GM21528 (cell line): ENCODE results near the gene LDHD.
"Not testable (repeated sequence)": the region's sequence is repeated elsewhere in the genome, so short reads cannot be mapped to it uniquely, and the experiment has no call there.

Source experiments
- ATAC-seq: cut with Tn5 transposase; IDR thresholded peaks from one replicate; pipeline ENCODE4 v1.9.1; 2021; ENCODE audit warnings: mild to moderate bottlenecking, moderate library complexity; ENCODE audit not compliant: unreplicated experiment, low FRiP score

LDHD gene

DNA sequence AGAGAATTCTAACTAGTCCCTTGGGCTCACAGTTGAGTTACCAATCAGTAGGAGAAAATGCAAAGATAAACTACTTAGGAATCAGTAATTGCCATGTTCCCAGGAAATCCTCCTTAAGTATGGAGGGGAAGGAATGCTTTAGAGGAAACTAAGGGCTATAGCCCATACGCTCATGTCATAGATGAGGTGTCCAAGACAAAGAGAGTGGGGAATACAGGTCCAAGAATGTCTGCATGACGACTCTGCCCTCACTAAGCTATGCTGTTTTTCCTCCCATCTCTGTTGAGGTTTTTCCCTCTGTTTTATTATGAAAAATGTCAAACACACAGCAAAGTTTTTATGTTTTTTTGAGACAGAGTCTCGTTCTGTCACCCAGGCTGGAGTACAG is 16.0 kb downstream of the LDHD start:
- ATAC-seq, result no peak

DNA sequence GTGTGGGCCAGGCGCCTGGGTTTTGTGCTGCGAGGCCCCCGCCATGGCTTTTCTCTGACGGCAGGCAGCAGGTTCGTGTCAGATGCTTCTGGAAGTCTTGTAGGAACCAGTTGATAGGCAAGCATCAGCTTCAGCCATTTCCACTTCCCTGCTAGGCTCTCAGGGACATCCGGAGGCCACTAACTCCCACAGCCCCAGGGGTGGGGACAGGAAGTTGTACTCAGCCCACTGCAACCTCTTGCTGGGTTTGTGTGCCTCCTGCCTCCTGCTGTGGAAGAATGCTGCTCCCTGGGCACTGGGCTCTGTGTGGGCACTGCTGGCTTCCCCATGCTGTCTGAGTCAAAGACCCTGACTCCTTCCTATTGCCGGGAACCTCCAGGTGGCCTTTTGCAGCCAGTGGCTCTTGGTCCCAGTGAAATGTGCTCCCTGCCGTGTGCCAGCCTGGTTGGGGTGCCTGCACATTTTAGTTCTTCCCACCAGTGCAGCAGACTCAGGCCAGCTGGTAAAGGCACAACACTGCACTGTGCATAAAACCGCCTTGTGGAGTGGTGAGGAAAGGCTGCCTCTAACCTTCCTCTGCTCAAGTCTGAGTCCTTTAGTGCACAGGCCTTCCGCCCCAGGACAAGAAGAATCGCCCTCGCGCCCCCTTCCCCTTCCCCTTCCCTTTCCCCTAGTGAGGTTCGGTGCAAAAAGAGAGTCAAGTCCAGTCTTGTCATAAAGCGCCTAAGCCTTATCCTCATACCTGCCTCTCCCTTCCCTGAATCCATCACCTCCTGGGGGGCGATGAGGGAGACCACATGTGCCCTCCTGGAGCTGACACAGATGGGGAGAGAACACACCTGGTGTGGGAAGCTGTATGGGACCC is 16.6 kb downstream of the LDHD start:
- no peak for ATAC-seq

DNA sequence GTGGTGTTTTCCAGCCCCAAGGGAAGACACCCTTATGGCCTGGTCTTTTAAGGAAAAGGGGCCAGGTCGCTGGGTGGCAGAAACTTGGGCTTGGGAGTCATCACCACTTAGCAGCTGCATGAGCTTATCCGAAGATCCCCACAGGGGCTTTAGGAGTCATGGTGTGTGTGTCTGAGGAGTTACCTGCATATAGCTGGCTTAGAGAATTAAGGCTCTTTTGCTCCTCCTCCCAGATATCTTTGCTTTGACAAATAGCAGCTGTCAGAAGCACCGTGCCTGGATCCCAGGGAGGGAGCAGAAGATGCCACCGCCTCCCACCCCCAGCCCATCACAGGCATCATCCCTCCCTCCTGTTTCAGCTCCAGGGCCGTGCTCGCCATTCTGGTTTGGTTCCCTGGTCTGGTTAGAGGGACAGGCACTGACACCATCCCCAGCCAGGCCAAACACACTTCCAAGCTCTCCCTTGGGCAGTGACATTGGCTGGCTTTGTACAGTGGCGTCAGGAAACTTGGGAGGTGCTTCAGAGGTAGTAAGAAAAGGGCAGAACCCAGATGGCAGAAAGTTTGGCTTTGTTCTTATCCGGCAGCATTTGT is 17.4 kb downstream of the LDHD start:
- ATAC-seq, result no peak

DNA sequence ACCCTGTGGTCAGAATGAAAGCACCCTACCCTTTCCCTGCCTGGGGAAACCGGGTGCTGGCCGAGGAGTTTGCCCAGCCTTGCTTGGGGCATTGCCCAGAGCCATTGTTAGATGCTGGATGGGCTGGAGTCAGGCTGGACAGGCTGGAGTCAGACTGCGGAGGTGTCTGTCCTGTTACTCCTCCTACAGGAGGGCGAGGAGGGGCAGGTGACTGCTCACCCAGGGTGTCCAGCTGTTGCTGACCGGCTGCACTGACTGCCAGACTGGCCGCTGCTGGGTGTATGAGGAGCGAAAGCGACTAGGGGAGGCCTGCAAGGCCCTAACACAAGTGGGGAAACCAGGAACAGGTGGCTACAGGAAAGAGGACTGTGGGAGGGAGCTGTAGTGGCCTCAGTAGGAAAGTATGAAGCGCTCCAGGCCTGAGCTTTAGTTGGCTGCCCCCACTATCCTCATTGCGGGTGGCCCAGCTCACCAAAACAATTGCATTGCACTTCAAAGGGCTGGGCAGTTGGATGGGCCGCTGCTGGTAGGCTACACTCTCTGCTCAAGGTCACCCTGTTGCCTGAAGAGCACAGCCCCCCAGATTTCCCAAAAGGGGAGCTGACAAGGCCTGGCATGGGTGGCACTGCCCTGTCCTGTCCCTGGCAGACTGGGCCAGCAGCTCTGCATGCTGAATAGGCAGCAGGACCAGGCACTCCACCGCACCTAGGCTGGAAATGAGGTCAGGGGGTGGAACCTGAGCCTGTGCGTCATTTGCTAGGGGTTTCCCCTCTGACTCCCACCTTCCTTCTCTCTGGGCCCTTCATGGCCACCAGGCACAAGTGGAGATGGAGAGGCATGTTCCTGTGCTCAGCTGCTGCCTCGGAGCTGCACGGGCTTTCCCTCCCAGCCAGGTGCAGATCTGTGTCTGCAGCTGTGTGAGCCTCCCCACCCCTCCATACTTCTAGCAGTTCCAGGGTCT is 18.4 kb downstream of the LDHD start:
- ATAC-seq, result no peak

DNA sequence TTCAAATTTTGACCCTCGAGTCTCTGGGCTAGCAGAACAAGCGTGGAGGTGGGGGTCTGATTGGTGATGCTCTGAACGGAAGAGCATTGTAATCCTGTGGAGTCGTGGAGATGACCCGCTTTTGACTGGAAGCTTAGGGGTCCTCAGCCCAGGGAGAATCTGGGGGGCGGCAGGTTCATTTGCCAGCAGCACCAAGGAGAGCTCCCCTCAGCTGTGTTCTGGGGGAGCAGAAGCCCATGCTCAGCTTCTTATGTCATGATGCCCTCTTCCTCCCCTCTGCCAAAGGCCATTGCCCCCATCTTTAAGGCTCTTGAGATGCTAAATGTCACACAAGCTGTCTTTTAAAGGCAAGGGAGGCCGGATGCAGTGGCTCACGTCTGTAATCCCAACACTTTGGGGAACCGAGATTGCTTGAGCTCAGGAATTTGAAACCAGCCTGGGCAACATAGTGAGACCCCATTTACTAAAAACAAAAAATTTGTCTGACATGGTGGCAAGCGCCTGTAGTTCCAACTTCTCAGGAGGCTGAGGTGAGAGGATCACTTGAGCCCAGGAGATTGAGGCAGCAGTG is 19.3 kb downstream of the LDHD start:
- no peak for ATAC-seq

DNA sequence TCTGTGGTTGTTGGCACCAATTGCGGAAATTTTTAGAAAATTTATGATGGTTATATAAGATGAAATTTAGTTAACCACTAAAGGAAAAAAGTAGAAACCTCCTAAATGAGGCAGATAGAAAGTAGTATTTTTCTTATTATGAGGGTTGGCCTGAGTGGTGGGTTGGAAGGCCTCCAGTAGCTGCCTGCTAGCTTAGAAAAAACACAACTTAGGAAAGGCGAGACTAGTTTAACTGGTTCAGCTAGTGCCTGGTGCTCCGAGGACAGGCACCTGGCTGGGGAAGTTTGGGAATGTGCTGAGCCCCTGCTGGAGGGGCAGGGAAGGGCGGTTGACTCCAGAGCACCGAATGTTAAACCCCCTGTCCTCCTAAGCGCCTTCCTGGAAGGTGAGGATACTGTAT is 19.9 kb downstream of the LDHD start:
- no peak for ATAC-seq

DNA sequence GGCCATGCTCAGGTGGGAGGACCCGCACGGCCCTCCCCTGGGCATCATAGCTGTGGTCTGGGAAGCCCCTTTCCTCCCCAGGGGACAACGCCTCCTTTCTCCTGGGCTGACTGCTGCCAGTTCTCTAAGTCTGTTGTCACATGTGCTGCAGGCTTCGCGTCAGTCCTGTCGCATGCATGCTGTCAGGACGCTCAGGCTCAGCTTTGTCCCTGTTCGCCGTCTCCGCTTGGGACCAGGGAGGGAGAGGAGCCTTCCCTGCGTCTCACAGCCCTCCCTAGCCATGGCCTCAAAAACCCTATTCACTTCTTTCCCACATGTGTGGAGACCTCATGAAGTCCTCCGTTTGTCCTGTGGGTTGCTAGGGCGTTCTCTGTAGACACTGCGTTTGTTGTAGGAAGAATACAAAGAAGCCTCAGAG is 21.4 kb downstream of the LDHD start:
- ATAC-seq, result no peak

DNA sequence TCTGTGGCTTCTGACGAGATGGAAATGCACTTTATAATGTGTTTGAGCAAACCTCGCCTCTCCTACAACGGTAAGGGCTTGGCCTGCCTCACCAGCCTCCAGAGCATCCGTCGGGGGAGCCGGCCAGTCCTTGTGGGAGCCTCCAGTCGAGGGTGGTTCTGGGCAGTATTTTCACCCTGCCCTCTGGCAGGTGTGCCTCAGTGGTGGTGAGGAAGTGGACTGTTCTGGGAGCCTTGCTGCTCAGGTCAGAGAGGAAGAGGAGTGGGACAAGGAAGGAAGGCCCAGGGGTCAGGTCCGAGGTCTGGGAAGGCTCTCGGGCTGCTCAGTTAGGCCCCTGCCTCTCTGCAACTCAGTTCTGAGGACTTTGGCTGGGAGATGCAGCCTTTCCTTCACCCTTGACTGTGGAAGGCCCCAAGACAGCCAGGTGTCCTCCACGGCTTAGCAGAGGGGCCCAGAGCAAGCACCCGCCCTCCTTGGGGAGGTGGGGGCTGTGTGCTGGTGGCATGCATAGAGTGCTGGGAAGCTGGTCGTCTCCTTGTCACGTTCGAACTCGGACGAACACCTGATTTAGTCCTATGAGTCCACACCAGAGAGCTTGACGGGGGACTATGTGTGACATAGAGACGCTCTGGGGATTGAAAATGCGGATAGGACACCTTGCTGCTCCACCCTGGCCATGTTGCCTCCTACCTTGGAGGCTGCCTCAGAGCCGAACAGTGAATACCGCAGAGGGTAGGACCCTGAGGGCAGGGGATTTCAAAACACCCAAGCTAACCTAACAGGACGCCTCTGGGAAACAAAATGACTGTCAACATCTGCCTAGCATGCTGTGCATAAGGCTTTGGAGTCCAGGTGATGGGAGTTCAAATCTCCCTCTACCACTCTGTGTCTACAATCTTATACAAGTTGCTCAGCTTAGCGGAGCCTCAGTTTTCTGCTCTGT is 22.7 kb downstream of the LDHD start:
- ATAC-seq, result no peak

DNA sequence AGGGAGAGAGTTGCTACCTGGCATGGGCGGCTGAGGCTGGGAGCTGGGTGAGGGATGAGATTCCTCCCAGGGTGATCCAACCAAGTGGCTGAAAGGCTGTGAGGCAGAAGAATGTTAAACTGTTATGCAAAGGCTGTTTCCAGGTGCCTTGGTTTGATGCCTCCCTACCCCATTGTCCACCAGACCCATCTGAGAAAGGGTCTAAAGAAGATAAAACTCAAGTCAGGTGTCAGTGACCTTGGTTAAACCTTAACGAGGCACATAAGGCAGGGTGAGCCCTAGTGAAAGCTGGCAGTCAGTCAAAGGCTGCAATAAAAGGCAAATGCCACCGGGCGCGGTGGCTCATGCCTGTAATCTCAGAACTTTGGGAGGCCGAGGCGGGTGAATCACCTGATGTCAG is 23.8 kb downstream of the LDHD start:
- no peak for ATAC-seq

DNA sequence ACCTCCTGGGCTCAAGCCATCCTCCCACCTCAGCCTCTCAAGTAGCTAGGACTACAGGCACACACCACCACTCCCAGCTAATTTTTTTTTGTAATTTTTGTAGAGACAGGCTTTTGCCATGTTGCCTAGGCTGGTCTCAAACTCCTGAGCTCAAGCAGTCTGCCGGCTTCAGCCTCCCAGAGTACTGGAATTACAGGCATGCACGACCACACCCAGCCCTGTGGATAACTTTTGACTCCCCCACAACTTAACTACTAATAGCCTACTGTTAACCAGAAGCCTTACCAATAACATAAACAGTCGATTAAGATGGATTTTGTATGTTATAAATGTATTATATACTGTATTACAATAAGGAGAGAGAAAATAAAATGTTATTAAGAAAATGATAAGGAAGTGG is 25.0 kb downstream of the LDHD start:
- ATAC-seq, result not testable (repeated sequence)

DNA sequence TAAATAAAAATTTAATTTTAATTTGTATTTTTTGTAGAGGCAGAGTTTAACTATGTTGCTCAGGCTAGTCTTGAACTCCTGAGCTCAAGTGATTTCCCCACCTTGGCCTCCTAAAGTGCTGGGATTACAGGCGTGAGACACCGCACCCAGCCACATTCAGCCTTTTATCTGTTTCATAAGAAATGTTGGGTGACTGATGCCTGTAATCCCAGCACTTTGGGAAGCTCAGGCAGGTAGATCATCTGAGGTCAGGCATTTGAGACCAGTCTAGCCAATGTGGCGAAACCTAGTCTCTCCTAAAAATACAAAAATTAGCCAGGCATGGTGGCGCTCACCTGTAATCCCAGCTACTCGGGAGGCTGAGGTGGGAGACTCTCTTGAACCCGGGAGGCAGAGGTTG is 25.7 kb downstream of the LDHD start:
- not testable (repeated sequence) for ATAC-seq

DNA sequence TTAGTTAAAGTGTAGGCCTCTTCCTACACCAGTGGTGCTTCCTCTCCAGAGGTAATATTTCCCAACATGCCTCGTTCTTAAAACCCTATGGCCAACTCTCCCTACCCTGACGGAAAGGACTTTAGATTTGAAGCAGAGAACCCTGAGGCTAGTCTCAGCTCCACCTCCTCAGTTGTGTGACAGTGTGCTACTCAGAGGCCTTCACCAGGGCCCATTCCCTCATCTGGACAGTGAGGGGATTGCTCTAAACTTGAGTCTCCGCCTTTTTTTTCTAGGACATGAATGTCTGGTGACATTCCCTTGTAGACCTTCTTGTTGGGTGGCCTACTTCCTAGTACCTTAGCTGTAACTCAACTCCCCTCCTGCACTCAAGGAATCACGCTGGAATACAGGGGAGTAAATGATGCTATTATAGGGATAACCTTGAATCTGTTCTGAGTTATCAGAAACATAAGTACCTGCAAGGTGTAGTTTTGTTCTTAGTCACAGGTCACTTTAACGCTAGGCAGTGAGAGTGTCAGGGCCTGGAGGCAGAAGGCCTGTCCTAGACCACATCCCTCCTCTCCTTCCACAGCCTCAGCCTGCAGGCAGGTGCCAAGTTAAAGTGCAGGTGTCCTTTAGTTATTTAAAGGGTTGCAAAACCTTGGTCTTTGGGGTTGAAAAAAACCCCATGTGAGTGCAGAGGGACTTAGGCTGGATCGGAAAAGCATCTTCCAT is 26.9 kb downstream of the LDHD start:
- ATAC-seq, result no peak

DNA sequence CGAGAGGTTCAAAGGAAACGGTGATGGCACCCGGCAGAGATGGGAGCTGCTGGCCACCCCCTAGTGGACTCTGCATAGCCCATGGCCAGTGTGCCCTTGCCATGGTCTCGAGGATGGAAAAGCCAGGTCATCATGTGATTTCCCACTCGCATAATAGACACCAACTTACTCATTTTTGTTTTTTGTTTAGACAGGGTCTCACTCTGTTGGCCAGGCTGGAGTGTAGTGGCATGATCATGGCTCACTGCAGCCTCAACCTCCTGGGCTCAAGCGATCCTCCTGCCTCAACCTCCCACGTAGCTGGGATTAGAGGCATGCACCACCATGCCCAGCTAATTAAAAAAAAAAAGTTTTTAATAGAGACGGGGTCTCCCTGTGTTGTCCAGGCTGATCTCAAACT is 27.6 kb downstream of the LDHD start:
- ATAC-seq, result no peak

DNA sequence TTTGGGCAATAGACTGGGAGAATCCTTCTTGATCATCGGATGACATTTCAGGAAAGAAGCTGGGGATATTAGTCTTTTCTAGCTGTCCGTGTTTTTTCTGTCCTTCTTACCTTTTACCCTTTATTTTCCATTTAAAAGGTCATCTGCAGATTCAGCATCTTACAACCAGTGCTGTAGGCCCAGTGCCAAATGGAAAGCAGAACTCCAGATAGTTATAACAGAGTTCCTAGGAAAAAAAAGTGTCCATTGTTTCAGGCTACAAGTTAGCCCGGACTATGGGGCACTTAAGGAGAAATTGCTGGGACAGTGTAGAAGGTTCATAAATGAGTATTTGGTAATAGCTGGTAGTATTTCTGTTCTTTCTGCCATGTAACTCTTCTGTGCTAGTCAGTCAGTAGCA is 28.4 kb downstream of the LDHD start:
- no peak for ATAC-seq

DNA sequence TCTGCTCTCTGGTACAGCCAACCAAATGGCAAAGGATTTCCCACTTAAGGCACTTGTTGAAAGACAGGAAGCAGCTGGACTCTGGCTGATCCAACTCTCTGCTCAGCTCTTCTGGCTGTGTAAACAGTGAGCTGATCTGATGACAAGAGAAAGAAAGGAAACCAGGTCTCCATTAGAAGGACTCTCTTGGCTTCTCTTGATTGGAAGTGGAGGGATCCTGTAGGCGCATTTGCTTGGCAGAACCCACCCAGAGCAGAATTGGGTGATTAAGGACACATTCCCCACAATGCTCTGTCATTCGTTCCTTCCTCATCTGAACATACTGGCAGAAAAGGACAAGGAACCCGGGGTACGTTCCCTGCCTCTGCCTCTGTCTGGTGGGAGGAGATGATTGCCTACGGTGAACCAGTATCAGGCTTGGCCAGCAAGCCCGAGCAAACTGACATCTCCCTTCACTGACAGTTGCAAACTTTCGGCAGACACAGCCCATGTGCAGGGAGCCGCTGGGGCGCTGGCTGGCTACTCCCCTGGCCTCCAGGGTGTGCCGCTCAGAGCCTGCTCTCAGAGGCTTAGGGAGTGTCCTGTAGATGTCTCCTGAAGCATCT is 29.1 kb downstream of the LDHD start:
- ATAC-seq, result no peak

DNA sequence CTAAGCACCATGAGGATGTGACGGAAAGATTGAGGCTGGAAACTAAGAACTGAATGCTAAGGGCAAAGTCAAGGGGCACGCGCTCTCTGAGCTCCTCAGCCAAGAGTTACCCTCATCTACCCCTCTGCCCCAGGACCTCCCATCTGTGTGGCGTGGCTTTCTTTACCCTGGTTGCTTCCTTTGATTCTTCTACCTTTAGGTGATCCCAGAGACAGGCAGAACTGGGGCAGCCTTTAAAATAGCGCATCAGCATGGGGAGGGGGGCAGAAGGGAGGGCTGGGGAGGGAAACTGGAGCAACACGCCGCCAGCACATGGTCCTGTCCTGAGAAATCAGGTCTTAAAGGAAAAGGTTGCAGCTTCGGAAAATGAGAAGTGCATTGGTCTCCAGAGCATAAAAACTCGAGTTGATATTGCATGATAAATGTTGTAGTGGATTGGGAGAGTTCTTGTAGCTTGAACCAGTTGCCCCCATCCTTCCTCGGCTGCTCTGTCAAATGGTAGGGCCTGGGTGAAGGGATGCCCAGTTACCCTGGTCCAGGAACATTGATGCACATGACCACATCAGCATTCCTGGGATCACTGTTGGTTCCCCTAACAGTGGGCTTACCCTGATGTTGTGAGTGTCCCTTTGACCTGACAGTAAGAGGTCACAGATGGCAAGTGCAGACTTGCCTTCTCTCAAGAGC is 29.7 kb downstream of the LDHD start:
- ATAC-seq, result no peak

DNA sequence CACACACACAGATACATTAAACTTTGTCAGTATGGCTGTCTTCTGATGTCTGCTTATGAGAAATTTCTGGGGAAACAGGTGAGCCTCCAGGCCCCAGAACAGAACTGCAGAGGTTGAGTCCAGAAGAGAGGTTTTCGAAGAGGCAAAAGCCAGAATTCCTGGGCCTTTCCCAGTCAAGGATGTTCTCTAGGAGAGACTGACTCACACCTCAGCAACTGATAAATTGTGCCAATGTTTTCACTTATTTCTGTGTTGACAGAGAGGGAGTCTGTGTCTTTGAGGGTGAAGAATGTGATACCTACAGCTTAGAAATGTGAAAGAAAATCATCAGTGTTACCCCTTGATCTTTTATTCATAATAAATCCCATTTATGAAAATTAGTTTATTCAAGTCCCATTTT is 30.3 kb downstream of the LDHD start:
- no peak for ATAC-seq

DNA sequence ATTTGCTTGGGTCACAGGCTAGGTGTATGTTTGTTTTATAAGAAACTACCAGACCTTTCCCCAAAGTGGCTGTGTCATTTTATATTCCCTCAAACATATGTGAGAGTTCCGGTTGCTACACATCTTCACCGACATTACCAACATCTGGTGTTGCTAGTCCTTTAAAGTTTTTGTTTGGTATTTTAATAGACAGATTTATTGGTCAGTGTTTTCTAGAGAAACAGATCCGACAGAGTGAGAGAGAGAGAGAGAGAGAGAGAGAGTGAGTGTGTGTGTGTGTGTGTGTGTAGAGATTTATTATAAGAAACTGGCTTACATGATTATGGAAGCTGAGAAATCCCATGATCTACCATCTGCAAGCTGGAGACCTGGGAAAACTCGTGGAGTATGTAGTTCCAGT is 31.0 kb downstream of the LDHD start:
- ATAC-seq, result no peak
